GM18499 (cell line): Measurements from ENCODE around the gene BCL2L1.
"Not testable (repeated sequence)": the region's sequence is repeated elsewhere in the genome, so short reads cannot be mapped to it uniquely, and the experiment has no call there.

Experiments
- ATAC-seq: cut with Tn5 transposase; IDR thresholded peaks from one replicate; pipeline ENCODE4 v1.9.1; 2021; ENCODE audit warnings: moderate number of reproducible peaks; ENCODE audit not compliant: insufficient read depth, unreplicated experiment

The BCL2L1 gene

GRCh38 chr20:31678389-31679356, 44.0 kb downstream of the BCL2L1 start:
- no peak for ATAC-seq

GRCh38 chr20:31677553-31678260, 45.0 kb downstream of the BCL2L1 start:
- no peak for ATAC-seq

- ATAC-seq = no peak
These were observed 46.1 kb downstream of the BCL2L1 start for GRCh38 chr20:31676609-31676989.

GRCh38 chr20:31675828-31676608, 46.6 kb downstream of the BCL2L1 start:
- ATAC-seq = no peak

GRCh38 chr20:31674895-31675827, 47.5 kb downstream of the BCL2L1 start:
- no peak for ATAC-seq

GRCh38 chr20:31673943-31674463, 48.7 kb downstream of the BCL2L1 start:
- no peak for ATAC-seq

GRCh38 chr20:31673435-31673834, 49.2 kb downstream of the BCL2L1 start:
- ATAC-seq = no peak

GRCh38 chr20:31671324-31671723, 51.3 kb downstream of the BCL2L1 start:
- no peak for ATAC-seq

- ATAC-seq = no peak
These were observed 52.1 kb downstream of the BCL2L1 start for GRCh38 chr20:31670371-31671228.

- ATAC-seq = no peak
These were observed 52.8 kb downstream of the BCL2L1 start for GRCh38 chr20:31669876-31670275.

GRCh38 chr20:31668944-31669343, 53.7 kb downstream of the BCL2L1 start:
- not testable (repeated sequence) for ATAC-seq

- ATAC-seq = no peak
These were observed 55.1 kb downstream of the BCL2L1 start for GRCh38 chr20:31667315-31668285.

GRCh38 chr20:31666258-31667042, 56.2 kb downstream of the BCL2L1 start:
- ATAC-seq = no peak

- no peak for ATAC-seq
These were observed 56.9 kb downstream of the BCL2L1 start for GRCh38 chr20:31665753-31666152.

GRCh38 chr20:31664696-31665354, 57.8 kb downstream of the BCL2L1 start:
- no peak for ATAC-seq
